ENCODE results near the gene FAM111A. TPM values are rescaled to one million over a fixed set of nuclear protein-coding genes. Genes with fewer than 3 reads are reported as not detected.

The FAM111A gene
- total RNA-seq, 1 experiment from 2014 or later, result 20.1 TPM

DNA sequence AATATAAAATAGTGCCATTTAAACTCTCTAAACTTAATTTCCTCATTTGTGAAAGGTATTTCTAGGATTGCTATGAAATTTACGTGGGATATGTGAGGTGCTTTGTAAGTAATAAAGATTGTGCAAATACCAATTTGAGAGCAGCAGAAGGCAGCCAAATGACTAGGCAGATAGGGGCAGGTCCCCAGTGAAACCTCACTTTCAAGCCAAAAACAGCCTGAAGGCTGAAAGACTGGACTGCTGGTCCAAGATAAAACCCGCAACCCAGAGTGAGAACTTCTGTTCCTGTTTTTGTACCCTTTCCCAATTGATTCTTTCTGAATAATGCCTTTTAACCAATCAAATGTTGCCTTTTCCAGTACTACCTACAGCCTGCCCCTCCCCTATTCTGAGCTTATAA is 36.5 kb downstream of the FAM111A start:
- Histone ChIP-seq H3K79me2 (ENCODE audit: insufficient read depth, low read length) (no peaks in the 10 kb centered on the region; the same call in 1 of the 2 replicates), H3K9me3 (ENCODE audit: control insufficient read depth, low read depth, low read length) (no peaks in the 10 kb centered on the region), H3K9ac (ENCODE audit: extremely low read depth, insufficient read length, low read length) (no peak overlapping the region), H3K4me1 (ENCODE audit: insufficient read depth, low read length) (peaks cover 3% of the 10 kb centered on the region), H3K18ac (ENCODE audit: insufficient read length, low read depth, low read length) (no peak overlapping the region), H3K56ac (ENCODE audit: insufficient read length, low read depth, low read length) (no peak overlapping the region), H4K8ac (replicated peaks; ENCODE audit: insufficient read length, low read depth, low read length) (no peak overlapping the region), H3K4ac (ENCODE audit: low read depth, low read length) (no peak overlapping the region), H3K79me1 (ENCODE audit: insufficient read depth, low read depth, low read length, poor library complexity, severe bottlenecking) (peaks cover 3% of the 10 kb centered on the region), H3K23me2 (ENCODE audit: insufficient read length, low read depth, low read length, poor library complexity, severe bottlenecking) (peaks cover under 1% of the 10 kb centered on the region), H2BK120ac (ENCODE audit: low read depth, low read length, poor library complexity, severe bottlenecking) (no peak overlapping the region), H3K23ac (ENCODE audit: insufficient read length, low read depth, low read length) (no peak overlapping the region), H3K14ac (ENCODE audit: insufficient read depth, low read length) (no peak overlapping the region), H2AFZ (ENCODE audit: low read length) (no peak overlapping the region), H4K5ac (ENCODE audit: insufficient read length, low read depth, low read length) (no peak overlapping the region), H2BK15ac (ENCODE audit: low read depth, low read length) (no peak overlapping the region), H3K4me2 (ENCODE audit: insufficient read depth, insufficient read length, low read length) (no peak overlapping the region), H2BK5ac (ENCODE audit: insufficient read length, low read length) (no peak overlapping the region), H2BK20ac (ENCODE audit: low read depth, low read length, poor library complexity, severe bottlenecking) (no peak overlapping the region), H4K20me1 (ENCODE audit: control insufficient read depth, insufficient read depth, insufficient read length) (no peaks in the 10 kb centered on the region), H2AK5ac (ENCODE audit: insufficient read length, low read length) (no peak overlapping the region), H3K27ac (ENCODE audit: insufficient read length, low read depth, low read length) (no peak overlapping the region), H3T11ph (ENCODE audit: low read length) (no peak overlapping the region), H3K27me3 (ENCODE audit: insufficient read depth, low read length) (no peaks in the 10 kb centered on the region), H4K91ac (ENCODE audit: insufficient read length, low read depth, low read length) (no peak overlapping the region), H2BK12ac (ENCODE audit: insufficient read length, low read depth, low read length) (no peak overlapping the region)
- DNase-seq, result no peak
- no peaks in the 10 kb centered on the region; the same call in 1 of the 2 replicates for H3K27me3 Mint-ChIP-seq (ENCODE audit: low read depth)
- no peak overlapping the region for H3K4me3 Mint-ChIP-seq
- WGBS (ENCODE audit: extremely low coverage, insufficient read length, low lambda C conversion rate), result no CpG with 5 or more reads among the region's 2 CpGs
- no peak overlapping the region for H3K27ac Mint-ChIP-seq
- H3K9me3 Mint-ChIP-seq, result peaks cover 8 to 12% of the 10 kb centered on the region in 2 experiments; a peak in 3 of 5 replicates
- TF ChIP-seq, protein P1, sequence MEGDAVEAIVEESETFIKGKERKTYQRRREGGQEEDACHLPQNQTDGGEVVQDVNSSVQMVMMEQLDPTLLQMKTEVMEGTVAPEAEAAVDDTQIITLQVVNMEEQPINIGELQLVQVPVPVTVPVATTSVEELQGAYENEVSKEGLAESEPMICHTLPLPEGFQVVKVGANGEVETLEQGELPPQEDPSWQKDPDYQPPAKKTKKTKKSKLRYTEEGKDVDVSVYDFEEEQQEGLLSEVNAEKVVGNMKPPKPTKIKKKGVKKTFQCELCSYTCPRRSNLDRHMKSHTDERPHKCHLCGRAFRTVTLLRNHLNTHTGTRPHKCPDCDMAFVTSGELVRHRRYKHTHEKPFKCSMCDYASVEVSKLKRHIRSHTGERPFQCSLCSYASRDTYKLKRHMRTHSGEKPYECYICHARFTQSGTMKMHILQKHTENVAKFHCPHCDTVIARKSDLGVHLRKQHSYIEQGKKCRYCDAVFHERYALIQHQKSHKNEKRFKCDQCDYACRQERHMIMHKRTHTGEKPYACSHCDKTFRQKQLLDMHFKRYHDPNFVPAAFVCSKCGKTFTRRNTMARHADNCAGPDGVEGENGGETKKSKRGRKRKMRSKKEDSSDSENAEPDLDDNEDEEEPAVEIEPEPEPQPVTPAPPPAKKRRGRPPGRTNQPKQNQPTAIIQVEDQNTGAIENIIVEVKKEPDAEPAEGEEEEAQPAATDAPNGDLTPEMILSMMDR (conservative IDR thresholded peaks at IDR 0.05), result no peak
- H3K4me1 Mint-ChIP-seq, result peaks cover 27 to 51% of the 10 kb centered on the region in 2 experiments
- peaks cover 16 to 40% (median 37%) of the 10 kb centered on the region in 3 experiments; a peak in 6 of 7 replicates for H3K36me3 Mint-ChIP-seq (ENCODE audit: insufficient read depth in 1 of 3, low read depth in 3 of 3)
